ENCODE data around the gene ZNF20. TPM values are rescaled to one million over a fixed set of nuclear protein-coding genes. Genes with fewer than 3 reads are reported as not detected.

Gene ZNF20
- total RNA-seq, 1 experiment from 2014 or later: 5.8 TPM

- Histone ChIP-seq H3K4me3 (ENCODE audit: low read depth, low read length) (no peak overlapping the region), H3K9me3 (peaks cover 17% of the 10 kb centered on the region), H3K27me3 (replicated peaks; ENCODE audit: control insufficient read depth, insufficient read depth, low read length) (no peaks in the 10 kb centered on the region), H3K36me3 (ENCODE audit: control insufficient read depth, insufficient read depth, low read length) (peaks cover 8% of the 10 kb centered on the region), H3K4me1 (no peaks in the 10 kb centered on the region)
- peaks cover 60% of the 10 kb centered on the region for H3K36me3 Mint-ChIP-seq (ENCODE audit: insufficient read depth, unreplicated experiment)
- H3K4me1 Mint-ChIP-seq (ENCODE audit: low read depth, unreplicated experiment): no peaks in the 10 kb centered on the region
- intact Hi-C loops (cut with micrococcal nuclease; ENCODE audit: unreplicated experiment): no loop called here
- H3K27ac Mint-ChIP-seq (ENCODE audit: unreplicated experiment): no peak overlapping the region
- BruUV-seq (replicated peaks): no TSS peak
- CTCF ChIA-PET: no interaction called here
- peaks cover 3% of the 10 kb centered on the region for H3K9me3 Mint-ChIP-seq (ENCODE audit: unreplicated experiment)
- H3K27me3 Mint-ChIP-seq (ENCODE audit: insufficient read depth, unreplicated experiment): no peaks in the 10 kb centered on the region
- no peak for DNase-seq
- no peak overlapping the region for H3K4me3 Mint-ChIP-seq (ENCODE audit: unreplicated experiment)
- POLR2A ChIA-PET: no interaction called here
- TF ChIP-seq, protein P1, sequence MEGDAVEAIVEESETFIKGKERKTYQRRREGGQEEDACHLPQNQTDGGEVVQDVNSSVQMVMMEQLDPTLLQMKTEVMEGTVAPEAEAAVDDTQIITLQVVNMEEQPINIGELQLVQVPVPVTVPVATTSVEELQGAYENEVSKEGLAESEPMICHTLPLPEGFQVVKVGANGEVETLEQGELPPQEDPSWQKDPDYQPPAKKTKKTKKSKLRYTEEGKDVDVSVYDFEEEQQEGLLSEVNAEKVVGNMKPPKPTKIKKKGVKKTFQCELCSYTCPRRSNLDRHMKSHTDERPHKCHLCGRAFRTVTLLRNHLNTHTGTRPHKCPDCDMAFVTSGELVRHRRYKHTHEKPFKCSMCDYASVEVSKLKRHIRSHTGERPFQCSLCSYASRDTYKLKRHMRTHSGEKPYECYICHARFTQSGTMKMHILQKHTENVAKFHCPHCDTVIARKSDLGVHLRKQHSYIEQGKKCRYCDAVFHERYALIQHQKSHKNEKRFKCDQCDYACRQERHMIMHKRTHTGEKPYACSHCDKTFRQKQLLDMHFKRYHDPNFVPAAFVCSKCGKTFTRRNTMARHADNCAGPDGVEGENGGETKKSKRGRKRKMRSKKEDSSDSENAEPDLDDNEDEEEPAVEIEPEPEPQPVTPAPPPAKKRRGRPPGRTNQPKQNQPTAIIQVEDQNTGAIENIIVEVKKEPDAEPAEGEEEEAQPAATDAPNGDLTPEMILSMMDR (IDR thresholded peaks at IDR 0.05; ENCODE audit: insufficient read depth in 1 of 2, low read depth in 1 of 2, low read length in 1 of 2, severe bottlenecking in 1 of 2, unreplicated experiment in 1 of 2): no peak
Observed at GRCh38 chr19:12133069-12133468, 7.1 kb downstream of the ZNF20 start.

DNA sequence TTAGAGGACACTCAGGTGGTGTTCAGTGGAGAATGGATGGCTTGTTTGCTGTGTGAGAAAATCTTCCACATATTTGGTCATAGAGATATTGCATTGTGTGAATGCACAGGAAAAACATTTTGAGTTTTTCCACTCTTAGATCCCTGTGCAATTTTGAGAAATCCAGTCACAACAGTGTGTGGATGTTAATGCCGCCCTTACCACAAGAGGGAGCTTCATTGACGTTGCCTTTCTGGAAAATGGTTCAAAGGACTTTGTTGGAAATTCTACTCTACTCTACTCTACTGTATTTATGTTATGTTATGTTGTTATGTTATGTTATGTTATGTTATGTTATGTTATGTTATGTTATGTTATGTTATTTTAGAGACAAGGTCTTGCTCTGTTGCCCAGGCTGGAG lies 13.4 kb downstream of the ZNF20 start:
- no peak for DNase-seq
- TF ChIP-seq, protein P1 (IDR thresholded peaks at IDR 0.05; ENCODE audit: insufficient read depth in 1 of 2, low read depth in 1 of 2, low read length in 1 of 2, severe bottlenecking in 1 of 2, unreplicated experiment in 1 of 2): peak in 1 of 2 experiments; percentile 10
- peaks cover 9% of the 10 kb centered on the region for H3K9me3 Mint-ChIP-seq (ENCODE audit: unreplicated experiment)
- Histone ChIP-seq H3K27me3 (replicated peaks; ENCODE audit: control insufficient read depth, insufficient read depth, low read length) (no peaks in the 10 kb centered on the region), H3K36me3 (ENCODE audit: control insufficient read depth, insufficient read depth, low read length) (no peaks in the 10 kb centered on the region), H3K4me1 (no peaks in the 10 kb centered on the region), H3K9me3 (peaks cover 2% of the 10 kb centered on the region; the same call in 1 of the 2 replicates), H3K4me3 (ENCODE audit: low read depth, low read length) (no peak overlapping the region)
- ChIA-PET CTCF (interaction anchor here (0.6 kb wide), 1 partner anchor 14 kb away, joined by 4 read pairs; the partner anchor contains the start of gene ZNF20), POLR2A (no interaction called here)
- no peaks in the 10 kb centered on the region for H3K4me1 Mint-ChIP-seq (ENCODE audit: low read depth, unreplicated experiment)
- H3K27ac Mint-ChIP-seq (ENCODE audit: unreplicated experiment): no peak overlapping the region
- no peaks in the 10 kb centered on the region for H3K27me3 Mint-ChIP-seq (ENCODE audit: insufficient read depth, unreplicated experiment)
- BruUV-seq (replicated peaks): no TSS peak
- no peak overlapping the region for H3K4me3 Mint-ChIP-seq (ENCODE audit: unreplicated experiment)
- peaks cover under 1% of the 10 kb centered on the region for H3K36me3 Mint-ChIP-seq (ENCODE audit: insufficient read depth, unreplicated experiment)
- intact Hi-C loops (cut with micrococcal nuclease; ENCODE audit: unreplicated experiment): no loop called here

- Mint-ChIP-seq H3K4me3 (ENCODE audit: unreplicated experiment) (no peak overlapping the region), H3K36me3 (ENCODE audit: insufficient read depth, unreplicated experiment) (no peaks in the 10 kb centered on the region), H3K4me1 (ENCODE audit: low read depth, unreplicated experiment) (no peaks in the 10 kb centered on the region), H3K9me3 (ENCODE audit: unreplicated experiment) (peaks cover 9% of the 10 kb centered on the region), H3K27me3 (ENCODE audit: insufficient read depth, unreplicated experiment) (no peaks in the 10 kb centered on the region), H3K27ac (ENCODE audit: unreplicated experiment) (no peak overlapping the region)
- TF ChIP-seq, protein P1 (IDR thresholded peaks at IDR 0.05; ENCODE audit: insufficient read depth in 1 of 2, low read depth in 1 of 2, low read length in 1 of 2, severe bottlenecking in 1 of 2, unreplicated experiment in 1 of 2): no peak
- intact Hi-C loops (cut with micrococcal nuclease; ENCODE audit: unreplicated experiment): no loop called here
- Histone ChIP-seq H3K4me3 (ENCODE audit: low read depth, low read length) (no peak overlapping the region), H3K4me1 (peaks cover 4% of the 10 kb centered on the region; the same call in 1 of the 2 replicates), H3K27me3 (replicated peaks; ENCODE audit: control insufficient read depth, insufficient read depth, low read length) (no peaks in the 10 kb centered on the region), H3K36me3 (ENCODE audit: control insufficient read depth, insufficient read depth, low read length) (no peaks in the 10 kb centered on the region), H3K9me3 (peaks cover 9% of the 10 kb centered on the region; the same call in 1 of the 2 replicates)
- no peak for DNase-seq
- ChIA-PET CTCF (no interaction called here), POLR2A (no interaction called here)
- BruUV-seq (replicated peaks): no TSS peak
Observed at GRCh38 chr19:12117201-12117970, 22.8 kb downstream of the ZNF20 start.

All from Caco-2 (cell line).